H1 (cell line): ENCODE data around the gene CNIH3.

Experiments used
- CTCF ChIP-seq, 3 experiments: IDR thresholded peaks; 1 replicate in 2 of 3; 2 replicates in 1 of 3; pipeline versions ENCODE4 v1.5.1 to v1.6.1; 2011; ENCODE audit warnings: low read length in 3 of 3, mild to moderate bottlenecking in 3 of 3, inconsistent platforms in 2 of 3, low read depth in 1 of 3, moderate library complexity in 1 of 3; ENCODE audit not compliant: insufficient read depth in 1 of 3; ENCODE audit errors: control extremely low read depth in 1 of 3
- EZH2 ChIP-seq: fragments of 200-600 bp; sonication (generic); IDR thresholded peaks from 2 replicates; pipeline ENCODE4 v1.7.1; 2012; ENCODE audit warnings: low read depth, mild to moderate bottlenecking, moderate library complexity, low read length, inconsistent platforms; ENCODE audit not compliant: severe bottlenecking
- JUN ChIP-seq: IDR thresholded peaks from 2 replicates; pipeline ENCODE4 v1.6.1; 2011; ENCODE audit warnings: low read depth, mild to moderate bottlenecking, improper control_type of control experiment, low read length
- POLR2AphosphoS5 ChIP-seq: IDR thresholded peaks from 2 replicates; pipeline ENCODE4 v1.6.1; 2011; ENCODE audit warnings: low read depth, low read length
- RXRA ChIP-seq: IDR thresholded peaks from 2 replicates; pipeline ENCODE4 v1.6.1; 2011; ENCODE audit warnings: low read depth, mild to moderate bottlenecking, low read length, moderate library complexity; ENCODE audit not compliant: insufficient read depth
- SIN3A ChIP-seq, 2 experiments: IDR thresholded peaks in 1 of 2; conservative IDR thresholded peaks in 1 of 2; 2 replicates each; pipeline ENCODE4 v1.6.1; 2011 to 2012; ENCODE audit warnings: low read length in 2 of 2, improper control_type of control experiment in 1 of 2, low read depth in 1 of 2, mild to moderate bottlenecking in 1 of 2
- ZNF274 ChIP-seq: IDR thresholded peaks from 2 replicates; pipeline ENCODE4 v1.7.0; 2012; ENCODE audit warnings: low read length, borderline replicate concordance; ENCODE audit errors: extremely low read depth

GRCh38 chr1:224737353-224737727 is 121.2 kb downstream of the CNIH3 start:
- TF ChIP-seq EZH2 (no peak), ZNF274 (no peak), JUN (no peak), SIN3A (conservative IDR thresholded peaks at IDR 0.05 in 1 of 2, IDR thresholded peaks at IDR 0.05 in 1 of 2; ENCODE audit: low read depth in 1 of 2, low read length in 2 of 2) (no peak), RXRA (no peak), POLR2AphosphoS5 (no peak), CTCF (IDR thresholded peaks at IDR 0.05; ENCODE audit: control extremely low read depth in 1 of 3, insufficient read depth in 1 of 3, low read depth in 1 of 3, low read length in 3 of 3) (no peak)
